Stimulated activated CD8-positive, alpha-beta memory T cell treated with anti-CD3 and anti-CD28 coated beads, Interleukin-4, amount 100 ng/mL, for 4 hours (primary cell): ENCODE data around the gene PIK3R1.
"Not testable (repeated sequence)": the region's sequence is repeated elsewhere in the genome, so short reads cannot be mapped to it uniquely, and the experiment has no call there.

ENCODE experiments used
- DNase-seq, 2 donors: peaks; one replicate each; pipeline ENCODE4 v3.0.0-alpha.2; 2020; ENCODE audit warnings: low read depth in 2 of 2, low spot score in 1 of 2

Gene PIK3R1

DNA sequence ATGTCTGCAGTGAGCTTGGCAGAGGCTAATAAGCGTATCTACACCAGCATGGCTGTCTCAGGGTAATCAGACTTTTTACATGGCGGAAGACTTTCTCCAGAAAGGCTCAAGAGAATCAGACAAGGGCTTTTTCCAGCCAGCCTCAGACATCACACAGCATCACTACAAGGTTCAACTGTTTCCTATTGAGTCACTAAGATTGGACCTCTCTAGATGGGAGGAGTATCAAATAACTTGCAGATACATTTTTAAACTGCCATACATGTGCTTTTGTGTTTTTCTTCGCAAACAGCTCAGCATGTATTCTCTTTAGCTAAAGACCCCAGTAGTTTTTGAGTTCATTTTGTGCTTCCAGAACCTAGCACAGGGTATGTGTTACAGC lies 22.9 kb upstream of the PIK3R1 start:
- no peak for DNase-seq

DNA sequence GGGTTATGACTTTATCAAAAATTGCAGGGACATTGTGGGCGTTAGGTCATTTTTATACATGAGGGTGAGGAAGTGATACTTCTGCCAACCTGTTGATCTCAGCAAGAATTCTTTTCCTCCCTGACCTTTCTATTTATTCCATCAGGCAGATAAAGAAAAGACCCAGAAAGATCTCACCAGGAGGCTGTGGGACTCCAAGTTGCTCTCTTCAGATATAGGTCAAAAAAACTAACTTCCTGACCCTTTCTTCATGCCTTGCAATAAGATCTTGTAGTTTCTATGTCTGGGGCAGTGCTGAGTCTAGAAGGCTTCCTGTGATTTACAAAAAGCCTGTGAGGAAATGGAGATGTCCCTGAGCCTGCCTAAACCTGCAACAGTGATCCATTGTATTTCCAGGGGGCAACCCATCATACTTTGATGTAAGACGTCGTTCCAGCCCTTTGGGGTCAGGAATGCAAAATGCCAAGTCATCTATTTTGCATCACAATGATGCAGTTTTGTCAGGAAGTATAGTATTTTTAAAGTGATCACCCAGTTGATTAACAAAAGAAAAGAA lies 22.0 kb upstream of the PIK3R1 start:
- no peak for DNase-seq

DNA sequence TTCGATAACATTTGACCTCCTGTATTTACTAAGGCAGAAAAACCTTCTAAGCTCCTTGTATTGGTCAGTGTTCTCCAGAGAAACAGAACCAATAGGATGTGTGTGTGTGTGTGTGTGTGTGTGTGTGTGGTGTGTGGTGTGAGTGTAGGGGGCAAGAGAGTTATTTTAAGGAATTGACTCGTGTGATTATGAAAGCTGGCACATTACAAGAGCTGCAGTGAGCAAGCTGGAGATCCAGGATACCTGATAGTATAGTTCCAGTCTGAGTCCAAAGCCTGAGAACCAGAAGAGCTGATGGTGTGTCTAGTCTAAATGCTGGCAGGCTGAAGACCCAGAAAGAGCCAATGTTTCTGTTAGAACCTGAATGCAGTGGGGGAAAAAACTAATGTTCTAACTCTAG lies 21.2 kb upstream of the PIK3R1 start:
- no peak for DNase-seq

DNA sequence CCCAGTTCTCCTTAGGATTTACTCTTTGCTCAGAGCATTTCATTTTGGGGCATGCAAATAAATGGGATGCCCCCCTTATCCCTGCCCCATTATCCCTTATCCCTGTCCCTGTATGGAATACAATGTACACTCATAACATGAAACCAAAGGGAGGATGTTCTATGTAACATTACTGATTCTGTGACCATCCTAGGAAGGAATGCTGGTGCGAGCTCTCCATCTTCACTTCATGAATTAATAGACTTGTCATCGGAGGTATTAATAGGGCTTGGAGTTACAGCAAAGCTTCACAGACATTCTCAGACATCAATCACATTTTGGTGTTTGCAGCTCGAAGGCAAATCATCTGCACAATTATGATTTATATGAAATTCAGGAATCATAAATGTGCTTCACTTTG lies 20.4 kb upstream of the PIK3R1 start:
- DNase-seq: no peak

DNA sequence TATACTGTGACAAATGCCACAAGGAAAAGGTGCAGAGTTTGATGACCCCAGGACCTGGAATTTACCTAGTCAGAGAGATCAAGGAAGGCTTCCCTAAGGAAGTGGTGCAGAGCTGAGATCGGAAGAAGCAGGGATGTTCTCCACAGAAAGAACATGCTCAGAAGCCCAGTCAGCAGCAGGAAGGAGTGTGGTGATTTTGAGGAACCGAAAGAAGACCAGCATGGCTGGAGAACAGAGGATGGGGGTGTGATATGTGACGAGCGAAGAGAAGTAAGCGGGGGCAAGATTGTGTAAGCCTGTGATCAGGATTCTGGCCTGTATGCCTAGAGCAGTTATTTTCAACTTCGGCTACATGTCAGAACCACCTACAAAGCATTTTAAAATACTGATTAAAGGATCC lies 18.7 kb upstream of the PIK3R1 start:
- no peak for DNase-seq

DNA sequence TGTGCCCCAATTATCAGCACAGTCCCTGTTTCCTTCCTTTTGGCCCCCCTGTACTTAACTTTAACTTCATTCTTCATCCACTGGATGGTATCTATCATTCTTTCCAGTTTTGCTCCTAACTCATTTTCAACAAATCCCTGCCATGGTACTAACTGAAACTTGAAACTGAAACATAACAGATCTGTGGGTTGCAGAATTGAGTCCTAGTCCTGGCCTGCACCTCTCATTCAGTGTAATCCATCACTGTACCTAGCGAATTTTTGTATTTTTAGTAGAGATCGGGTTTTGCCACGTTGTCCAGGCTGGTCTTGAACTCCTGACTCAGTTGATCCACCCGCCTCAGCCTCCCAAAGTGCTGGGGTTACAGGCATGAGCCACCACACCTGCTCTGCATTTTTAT lies 15.3 kb upstream of the PIK3R1 start:
- DNase-seq: no peak

DNA sequence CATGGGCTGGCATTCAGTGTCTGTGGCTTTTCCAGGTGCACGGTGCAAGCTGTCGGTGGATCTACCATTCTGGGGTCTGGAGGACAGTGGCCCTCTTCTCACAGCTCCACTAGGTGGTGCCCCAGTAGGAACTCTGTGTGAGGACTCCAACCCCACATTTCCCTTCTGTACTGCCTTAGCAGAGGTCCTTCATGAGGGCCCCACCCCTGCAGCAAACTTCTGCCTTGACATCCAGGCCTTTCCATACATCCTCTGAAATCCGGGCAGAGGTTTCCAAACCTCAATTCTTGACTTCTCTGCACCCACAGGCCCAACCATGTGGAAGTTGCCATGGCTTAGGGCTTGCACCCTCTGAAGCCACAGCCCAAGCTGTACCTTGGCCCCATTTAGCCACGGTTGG lies 4.9 kb upstream of the PIK3R1 start:
- not testable (repeated sequence) for DNase-seq

DNA sequence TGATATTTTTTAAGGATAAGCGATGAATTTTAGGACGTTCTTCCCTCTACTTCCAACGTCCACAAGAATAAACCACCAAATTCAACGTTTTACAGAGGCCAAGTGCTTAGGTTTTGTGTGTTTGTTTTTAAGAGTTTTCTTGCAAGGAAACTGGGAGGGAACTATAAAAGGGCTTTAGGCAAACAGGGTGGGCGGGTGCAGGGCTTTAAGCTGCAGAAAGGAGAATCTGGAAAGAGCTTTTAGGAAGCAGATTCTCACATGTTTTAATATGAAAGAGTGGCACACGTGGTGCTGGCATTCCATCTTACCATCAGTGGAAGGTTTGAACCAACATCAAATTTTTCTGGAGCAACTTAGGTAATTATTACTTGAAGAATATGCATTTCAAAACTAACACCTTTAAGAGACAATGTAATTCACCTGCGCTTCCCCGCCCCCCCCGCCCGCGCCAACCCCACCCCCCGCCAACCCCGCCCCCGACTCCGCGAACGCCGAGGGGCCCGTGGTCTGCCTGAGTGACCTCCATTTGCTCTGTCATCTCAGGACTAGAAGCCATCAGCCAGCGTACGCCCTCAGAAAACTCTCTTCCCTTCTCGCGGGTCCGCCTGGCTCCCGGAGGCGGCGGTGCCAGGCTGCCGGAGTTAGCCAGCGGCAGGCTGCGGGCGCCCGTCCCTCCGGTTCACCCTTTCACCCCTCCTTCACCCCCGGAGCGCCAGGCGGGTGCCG lies 911 bp upstream of the PIK3R1 start:
- DNase-seq: no peak

DNA sequence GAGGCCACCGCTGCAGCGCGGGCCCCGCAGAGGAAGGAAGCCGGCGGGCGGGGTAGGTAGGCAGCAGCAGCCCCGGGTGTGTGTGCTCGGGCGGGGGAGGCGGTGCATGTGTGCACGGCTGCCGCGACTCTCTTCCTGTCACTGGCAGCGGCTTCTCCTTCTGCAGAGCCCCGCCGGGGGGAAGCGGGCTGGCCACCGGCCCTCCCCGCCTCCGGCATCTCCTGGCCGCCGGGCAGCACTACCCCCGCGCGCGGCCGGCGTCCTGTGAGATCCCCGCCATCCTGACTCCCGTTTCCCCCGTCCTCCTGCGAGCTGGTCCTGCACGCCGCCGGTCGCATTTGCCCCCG lies 315 bp downstream of the PIK3R1 start:
- DNase-seq: peak in 1 of 2 donors; percentile 62

DNA sequence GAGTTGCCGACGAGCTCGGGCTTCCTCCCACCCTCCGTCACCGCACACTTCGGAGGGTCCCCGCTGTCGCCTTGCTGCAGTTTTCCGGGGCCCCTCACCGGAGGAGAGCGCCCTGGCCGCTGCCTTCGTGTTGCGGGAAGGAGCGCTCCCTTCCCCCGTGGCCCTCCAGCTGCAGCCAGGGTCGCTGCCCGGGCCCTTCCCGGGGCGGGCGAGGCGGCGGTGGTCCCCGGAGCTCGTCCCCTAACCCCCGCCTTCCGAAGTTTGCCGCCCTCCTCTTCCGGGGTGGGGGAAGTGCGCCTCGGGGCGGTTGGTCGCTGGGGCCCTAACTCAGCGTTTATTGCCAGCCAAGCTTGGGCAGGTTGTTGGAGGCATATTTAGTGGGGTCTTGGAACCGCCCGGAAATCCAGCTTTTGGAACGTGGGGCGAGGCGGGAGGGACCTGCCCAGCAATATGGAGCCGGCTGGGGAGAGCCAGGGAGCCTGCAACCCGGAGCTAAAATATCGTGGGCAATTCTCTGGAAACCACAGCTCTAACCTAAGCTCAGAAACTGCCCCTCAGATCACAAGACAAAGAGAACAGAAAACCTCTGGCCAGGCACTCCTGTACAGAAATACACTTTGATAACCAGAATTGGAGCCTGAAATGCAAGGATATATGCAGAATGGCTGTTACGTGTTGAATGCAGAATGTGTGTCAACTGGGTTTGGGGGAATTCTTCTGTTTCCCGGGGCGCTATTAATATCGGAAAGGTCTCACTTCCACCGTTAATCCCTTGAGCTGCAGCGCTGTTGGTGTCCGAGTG lies 890 bp downstream of the PIK3R1 start:
- DNase-seq: peak; percentile 12 to 30

DNA sequence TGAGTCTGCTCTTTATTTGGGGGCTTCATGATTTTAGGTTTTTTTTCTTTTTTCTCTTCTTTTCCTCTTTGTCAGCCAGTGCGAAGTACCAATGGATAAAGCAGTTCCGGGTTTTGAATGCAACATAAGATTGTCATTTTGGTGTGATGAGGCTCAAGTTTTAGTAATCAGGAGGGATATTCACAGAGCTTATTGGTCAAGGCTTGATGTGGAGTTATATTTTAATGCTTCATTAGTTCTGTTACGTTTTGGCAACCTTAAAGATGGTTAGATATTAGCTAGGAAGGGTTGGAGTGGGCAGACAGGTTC lies 1.4 kb downstream of the PIK3R1 start:
- DNase-seq: no peak

DNA sequence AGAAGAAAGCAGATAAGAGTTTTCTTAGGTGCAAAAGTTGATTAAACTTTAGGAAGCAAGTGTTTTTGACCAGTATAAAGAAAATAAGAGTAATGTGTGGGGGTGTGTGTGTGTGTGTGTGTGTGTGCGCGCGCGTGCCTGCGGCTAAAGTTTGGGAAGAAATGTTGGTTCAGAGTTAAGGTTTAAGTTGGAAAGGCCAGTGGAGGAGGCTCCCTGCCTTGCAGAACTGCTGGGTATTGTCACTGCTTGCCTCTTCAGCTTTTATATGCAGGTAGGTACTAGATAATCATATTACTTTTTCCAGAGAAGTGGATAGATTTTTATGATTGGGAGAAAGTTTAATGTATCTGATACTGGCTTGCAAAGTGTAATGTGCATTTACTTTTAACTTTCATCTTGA lies 2.0 kb downstream of the PIK3R1 start:
- DNase-seq: no peak

DNA sequence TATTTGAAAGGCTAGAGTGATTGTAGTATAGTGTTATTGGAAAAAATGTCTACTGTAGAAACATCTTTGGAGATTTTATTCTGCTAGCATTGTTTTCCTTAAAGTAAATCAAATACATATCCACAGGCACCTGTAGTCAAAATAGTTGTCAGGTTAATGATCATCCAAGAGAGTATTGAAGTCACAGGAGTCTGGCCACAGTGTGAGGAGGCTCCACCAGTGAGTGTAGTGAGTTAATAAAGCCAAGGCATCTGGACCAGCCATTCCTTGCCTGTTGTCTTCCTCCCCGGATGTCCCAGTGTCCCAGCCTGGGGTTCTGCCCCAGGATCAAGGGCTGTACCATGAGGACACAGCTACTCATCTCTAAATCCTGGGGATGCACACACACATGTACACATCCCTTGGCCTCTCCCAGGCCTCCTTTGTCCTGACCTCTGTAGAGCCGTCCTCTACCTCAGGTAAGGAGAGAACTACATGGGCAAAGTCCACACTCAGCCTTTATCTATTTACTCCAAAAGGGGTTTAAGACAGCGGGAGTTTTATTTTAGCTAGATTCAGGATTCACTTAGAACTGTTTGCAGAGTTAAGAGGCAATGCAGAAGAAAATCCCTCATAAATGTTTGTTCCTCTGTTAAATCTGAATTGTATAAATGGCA lies 3.7 kb downstream of the PIK3R1 start:
- no peak for DNase-seq

DNA sequence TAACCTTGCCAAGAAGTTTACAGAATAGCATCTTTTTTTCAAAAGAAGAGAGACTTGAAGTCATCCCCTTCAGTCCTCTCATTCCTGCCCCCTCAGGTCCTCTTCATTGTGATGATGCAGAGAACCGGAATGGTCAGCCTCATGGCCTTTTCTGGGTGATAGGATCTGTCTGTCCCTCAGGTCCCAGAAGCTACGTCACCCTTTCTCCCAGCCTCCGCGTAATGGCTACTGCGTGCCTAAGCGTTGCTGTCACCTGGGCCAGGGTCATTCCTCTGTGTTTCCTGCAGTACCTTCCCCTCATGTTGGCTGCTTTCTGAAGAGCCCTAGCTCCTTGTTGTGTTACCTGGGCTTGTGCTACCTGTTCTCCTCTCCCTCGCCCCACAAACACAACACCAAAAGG lies 4.7 kb downstream of the PIK3R1 start:
- DNase-seq: no peak

DNA sequence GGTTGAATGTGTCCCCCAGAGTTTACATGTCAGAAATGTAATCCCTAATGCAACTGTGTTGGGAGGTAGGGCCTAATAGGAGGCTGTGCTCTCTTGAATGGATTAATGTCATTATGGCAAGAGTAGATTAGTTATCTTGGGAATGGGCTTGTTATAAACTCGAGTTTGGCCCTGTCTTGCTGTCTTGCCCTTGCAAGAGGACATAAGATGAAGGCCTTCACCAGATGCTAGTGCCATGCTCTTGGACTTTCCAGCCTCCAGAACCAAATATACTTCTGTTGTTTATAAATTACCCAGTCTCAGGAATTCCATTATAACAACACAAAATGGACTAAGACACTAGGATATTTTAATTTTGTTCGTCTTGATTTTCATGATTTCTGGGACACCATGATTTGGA lies 5.4 kb downstream of the PIK3R1 start:
- no peak for DNase-seq

DNA sequence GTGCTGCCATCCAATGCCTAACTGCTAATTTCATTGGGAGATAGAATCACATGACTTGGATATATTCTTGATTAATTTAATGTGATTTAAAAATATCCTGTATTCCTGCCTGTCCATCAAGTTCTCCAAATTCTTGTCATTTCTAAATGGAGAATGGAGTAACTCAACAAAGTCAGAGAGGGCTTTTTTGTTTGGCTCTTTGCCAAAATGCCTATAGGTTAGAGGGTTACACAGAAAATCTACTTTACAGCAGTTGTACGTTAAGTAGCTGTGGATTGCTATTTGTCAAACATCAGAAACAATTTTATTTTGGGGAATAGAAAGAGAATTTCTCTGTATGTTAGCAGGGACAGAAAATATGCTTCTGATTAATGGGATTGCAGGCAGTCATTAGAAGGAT lies 5.9 kb downstream of the PIK3R1 start:
- DNase-seq: no peak

DNA sequence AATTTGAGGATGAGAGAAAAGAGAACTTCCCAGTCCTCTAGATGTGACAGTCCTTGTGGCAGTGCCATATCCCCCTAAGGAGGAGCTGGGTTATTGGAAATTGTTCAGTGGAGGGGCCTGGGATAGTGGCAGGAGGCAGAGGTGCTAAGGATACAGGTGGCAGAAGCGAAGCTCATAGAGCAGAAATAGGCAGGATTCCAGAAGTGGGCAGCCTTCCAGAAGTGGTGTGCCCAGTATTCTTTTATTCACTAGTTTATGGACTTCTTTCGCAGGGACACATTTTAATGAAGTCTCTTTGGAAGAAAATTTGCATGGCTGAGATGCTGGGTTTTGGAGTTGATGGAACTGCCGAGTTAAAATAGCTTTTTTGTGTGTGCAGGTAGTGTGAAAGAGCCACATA lies 6.8 kb downstream of the PIK3R1 start:
- no peak for DNase-seq

DNA sequence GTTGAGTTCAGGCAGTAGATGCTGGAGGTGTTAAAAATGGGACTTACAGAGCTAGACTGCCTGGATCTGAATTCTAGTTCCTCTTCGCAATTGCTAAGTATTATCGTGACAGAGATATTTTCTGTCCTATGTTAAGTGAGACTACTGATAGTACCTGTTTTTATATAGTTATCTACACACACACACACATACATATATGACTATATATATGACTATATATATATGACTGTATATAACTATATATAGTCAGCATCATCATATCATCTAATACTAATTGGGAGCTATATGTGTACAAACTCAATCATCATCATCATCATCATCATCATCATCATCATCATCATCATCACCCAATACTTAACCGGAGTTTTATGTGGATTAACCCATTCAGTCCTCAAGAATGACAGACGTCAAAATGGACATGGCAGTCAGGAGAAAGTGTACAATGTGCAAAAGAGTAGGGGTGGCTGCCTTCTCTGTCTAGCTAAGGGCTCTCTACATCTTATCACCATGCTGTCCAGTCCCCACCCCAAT lies 7.3 kb downstream of the PIK3R1 start:
- no peak for DNase-seq

DNA sequence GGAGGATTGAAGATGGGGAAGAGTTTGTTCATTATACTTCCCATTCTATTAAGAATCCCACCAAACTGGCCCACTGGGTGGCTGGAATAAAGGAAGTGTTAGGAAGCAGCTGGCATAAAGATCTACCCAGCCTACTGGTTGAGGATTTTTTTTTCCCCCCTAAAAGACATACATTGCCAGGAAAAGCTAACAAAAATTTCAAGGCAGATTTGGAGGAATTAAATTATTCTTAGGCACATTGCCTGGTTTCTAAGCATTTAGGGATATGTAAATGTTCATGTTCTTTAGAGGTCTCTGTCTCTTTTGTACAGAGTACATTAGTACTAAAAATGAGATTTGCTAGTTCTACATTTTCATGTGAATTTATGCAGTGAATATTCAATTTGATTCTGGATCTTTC lies 8.3 kb downstream of the PIK3R1 start:
- DNase-seq: no peak

DNA sequence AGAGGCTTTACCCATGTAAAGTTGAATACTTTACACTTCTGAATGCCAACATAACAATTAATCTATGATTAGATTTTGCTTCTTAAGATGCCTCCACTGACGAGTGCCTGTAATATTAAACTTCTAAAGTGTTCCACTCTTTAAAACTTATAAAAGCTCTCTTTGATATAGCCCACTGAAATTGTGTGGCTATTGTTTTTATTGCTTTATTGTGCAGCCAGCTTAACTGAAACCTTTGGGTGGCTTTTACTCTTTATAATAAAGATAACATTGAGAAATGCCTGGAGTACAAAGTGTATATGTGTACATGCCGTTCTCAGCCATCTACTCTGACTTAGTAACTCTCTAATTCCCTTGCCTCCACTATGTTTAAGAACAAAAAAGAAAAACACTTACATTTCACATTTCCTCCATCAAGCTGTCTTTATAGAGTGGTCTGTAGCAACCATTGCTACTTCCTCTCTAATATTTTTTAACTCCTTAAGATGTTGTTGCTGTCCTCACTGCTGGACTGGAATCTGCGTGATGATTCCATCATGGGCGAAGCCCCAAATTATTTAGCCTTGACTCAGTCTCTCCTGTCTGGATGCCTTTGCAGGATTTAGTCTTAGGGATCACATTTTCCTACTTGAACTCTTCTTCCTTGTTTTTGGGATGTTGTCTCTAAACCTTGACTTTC lies 9.1 kb downstream of the PIK3R1 start:
- DNase-seq: no peak

DNA sequence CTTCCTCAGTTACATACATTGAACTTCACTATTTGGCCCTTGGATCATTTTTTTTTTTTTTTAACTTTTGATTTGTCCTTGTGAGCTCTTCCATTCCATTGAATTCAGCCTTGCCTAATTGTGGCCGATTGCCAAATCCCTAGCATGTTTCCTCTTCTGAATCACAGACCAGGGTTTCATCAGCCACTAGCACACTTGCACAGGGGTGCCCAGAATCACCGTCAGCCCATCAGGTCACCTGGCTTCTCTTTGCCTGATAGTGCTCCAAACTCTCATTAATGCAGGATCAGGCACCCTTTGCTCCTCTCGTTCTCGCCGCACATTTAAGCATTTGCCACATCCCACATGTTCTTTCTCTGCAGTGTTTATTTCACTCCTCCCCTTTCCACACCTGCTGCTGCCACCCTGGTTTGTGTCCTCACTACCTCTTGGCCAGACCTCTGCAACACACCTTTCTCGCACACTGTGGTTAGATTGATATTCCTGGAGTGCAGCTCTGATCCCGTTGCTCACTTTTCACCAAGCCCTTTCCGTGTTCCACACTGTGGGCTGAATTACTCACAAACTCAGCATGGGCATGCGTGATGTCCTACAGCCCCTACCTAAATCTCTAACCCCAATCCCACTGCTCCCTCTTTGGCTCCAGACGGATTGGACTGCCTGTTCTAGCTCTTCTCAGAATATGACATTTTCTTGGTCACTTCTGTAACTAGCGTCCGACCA lies 9.8 kb downstream of the PIK3R1 start:
- no peak for DNase-seq
